Right atrium auricular region (tissue), 2 donors: ENCODE data around the gene GRM8. TPM values are rescaled to one million over a fixed set of nuclear protein-coding genes. Genes with fewer than 3 reads are reported as not detected.

ENCODE experiments used
- DNase-seq: peaks from one replicate; pipeline ENCODE4 v3.0.0-alpha.2; 2019; ENCODE audit warnings: low spot score
- H3K27ac ChIP-seq, 2 donors: fragments of 200-600 bp; sonication (generic); 1 replicate in 1 of 2; 2 replicates in 1 of 2; pipeline ENCODE4 v1.5.1; 2016 to 2019
- H3K27me3 ChIP-seq, 2 donors: fragments of 200-600 bp; sonication (generic); one replicate each; pipeline versions ENCODE4 v1.5.1 to v1.6.0; 2017 to 2019
- H3K36me3 ChIP-seq: fragments of 200-600 bp; sonication (generic); one replicate; pipeline ENCODE4 v1.5.1; 2016
- H3K4me1 ChIP-seq, 2 donors: fragments of 200-600 bp; sonication (generic); one replicate each; pipeline versions ENCODE4 v1.5.1 to v1.6.0; 2017 to 2019
- H3K4me3 ChIP-seq, 2 donors: fragments of 200-600 bp; sonication (generic); 1 replicate in 1 of 2; 2 replicates in 1 of 2; pipeline ENCODE4 v1.5.1; 2017 to 2019; ENCODE audit warnings: mild to moderate bottlenecking in 1 of 2, moderate library complexity in 1 of 2
- H3K9me3 ChIP-seq, 2 donors: fragments of 200-600 bp; sonication (generic); one replicate each; pipeline ENCODE4 v1.5.1; 2019
- CTCF ChIP-seq, 2 donors: fragments of 200-600 bp; sonication (generic); IDR thresholded peaks; one replicate each; pipeline ENCODE4 v1.5.1; 2019; ENCODE audit warnings: antibody characterized with exemption in 2 of 2
- total RNA-seq, 2 donors: library from RNA; depleted of rRNA; stranded (reverse); fragments of >200 nt; gene quantifications; one replicate each; pipeline ENCODE4 v1.1.0, GENCODE V29; 2016

The GRM8 gene
- total RNA-seq, 2 donors from 2014 or later = not detected

GRCh38 chr7:126529833-126530232 lies 722.9 kb downstream of the GRM8 start:
- no peaks in the 10 kb centered on the region for H3K4me1 ChIP-seq
- no peak overlapping the region for H3K27ac ChIP-seq
- TF ChIP-seq CTCF (IDR thresholded peaks at IDR 0.05) = no peak
- H3K36me3 ChIP-seq = no peaks in the 10 kb centered on the region
- DNase-seq = no peak
- H3K9me3 ChIP-seq = no peaks in the 10 kb centered on the region
- H3K4me3 ChIP-seq = no peak overlapping the region
- no peaks in the 10 kb centered on the region for H3K27me3 ChIP-seq

- Histone ChIP-seq H3K4me1 (no peaks in the 10 kb centered on the region), H3K9me3 (no peaks in the 10 kb centered on the region), H3K27me3 (no peaks in the 10 kb centered on the region), H3K27ac (no peak overlapping the region), H3K4me3 (no peak overlapping the region), H3K36me3 (no peaks in the 10 kb centered on the region)
- no peak for TF ChIP-seq CTCF (IDR thresholded peaks at IDR 0.05)
- DNase-seq = no peak
These were observed 723.5 kb downstream of the GRM8 start for GRCh38 chr7:126529254-126529653.

GRCh38 chr7:126525906-126526305 lies 726.8 kb downstream of the GRM8 start:
- DNase-seq = no peak
- no peak overlapping the region for H3K4me3 ChIP-seq
- H3K27me3 ChIP-seq = no peaks in the 10 kb centered on the region
- H3K9me3 ChIP-seq = no peaks in the 10 kb centered on the region
- no peak overlapping the region for H3K27ac ChIP-seq
- TF ChIP-seq CTCF (IDR thresholded peaks at IDR 0.05) = no peak
- no peaks in the 10 kb centered on the region for H3K36me3 ChIP-seq
- no peaks in the 10 kb centered on the region for H3K4me1 ChIP-seq

- H3K9me3 ChIP-seq = no peaks in the 10 kb centered on the region
- no peaks in the 10 kb centered on the region for H3K4me1 ChIP-seq
- H3K27me3 ChIP-seq = no peaks in the 10 kb centered on the region
- no peak for TF ChIP-seq CTCF (IDR thresholded peaks at IDR 0.05)
- H3K4me3 ChIP-seq = no peak overlapping the region
- no peak for DNase-seq
- no peak overlapping the region for H3K27ac ChIP-seq
- no peaks in the 10 kb centered on the region for H3K36me3 ChIP-seq
These were observed 727.8 kb downstream of the GRM8 start for GRCh38 chr7:126524967-126525366.

- Histone ChIP-seq H3K27ac (no peak overlapping the region), H3K36me3 (no peaks in the 10 kb centered on the region), H3K4me1 (no peaks in the 10 kb centered on the region), H3K9me3 (peaks cover 0 to 5% of the 10 kb centered on the region in 2 donors), H3K27me3 (no peaks in the 10 kb centered on the region), H3K4me3 (no peak overlapping the region)
- DNase-seq = no peak
- no peak for TF ChIP-seq CTCF (IDR thresholded peaks at IDR 0.05)
These were observed 741.7 kb downstream of the GRM8 start for GRCh38 chr7:126511046-126511445.

- Histone ChIP-seq H3K27ac (no peak overlapping the region), H3K27me3 (no peaks in the 10 kb centered on the region), H3K4me3 (no peak overlapping the region), H3K36me3 (no peaks in the 10 kb centered on the region), H3K9me3 (no peaks in the 10 kb centered on the region), H3K4me1 (no peaks in the 10 kb centered on the region)
- DNase-seq = no peak
- TF ChIP-seq CTCF (IDR thresholded peaks at IDR 0.05) = no peak
These were observed 751.1 kb downstream of the GRM8 start for GRCh38 chr7:126501617-126502016.
